Transverse colon (tissue), 4 donors: Measurements from ENCODE around the gene PRKD3. TPM values are rescaled to one million over a fixed set of nuclear protein-coding genes. Genes with fewer than 3 reads are reported as not detected.

ENCODE experiments used
- DNase-seq: peaks from one replicate; pipeline ENCODE4 v3.0.0-alpha.2; 2019
- H3K27ac ChIP-seq, 4 donors: fragments of 200-600 bp; sonication (generic); 2 replicates each; pipeline ENCODE4 v1.5.1; 2016 to 2018; ENCODE audit warnings: inconsistent platforms in 4 of 4
- H3K27me3 ChIP-seq: fragments of 200-600 bp; sonication (generic); 2 replicates; pipeline ENCODE4 v1.5.1; 2017; ENCODE audit warnings: inconsistent platforms
- H3K36me3 ChIP-seq, 4 donors: fragments of 200-600 bp; sonication (generic); 2 replicates each; pipeline ENCODE4 v1.5.1; 2017 to 2019; ENCODE audit warnings: inconsistent platforms in 4 of 4
- H3K4me1 ChIP-seq, 4 donors: fragments of 200-600 bp; sonication (generic); 2 replicates each; pipeline ENCODE4 v1.5.1; 2017 to 2020; ENCODE audit warnings: inconsistent platforms in 4 of 4
- H3K4me3 ChIP-seq, 4 donors: fragments of 200-600 bp; sonication (generic); 1 replicate in 1 of 4; 2 replicates in 3 of 4; pipeline versions ENCODE4 v1.5.1 to v1.6.1; 2017 to 2019; ENCODE audit warnings: inconsistent platforms in 4 of 4
- H3K9me3 ChIP-seq, 2 donors: fragments of 200-600 bp; sonication (generic); 2 replicates each; pipeline ENCODE4 v1.5.1; 2017 to 2019; ENCODE audit warnings: inconsistent platforms in 2 of 2
- CTCF ChIP-seq, 5 experiments: fragments of 200-600 bp in 3 of 5; fragments of 450-650 bp in 2 of 5; sonication (generic) in 3 of 5; IDR thresholded peaks; 1 replicate in 2 of 5; 2 replicates in 3 of 5; pipeline ENCODE4 v1.5.1; 2016 to 2017; ENCODE audit warnings: antibody characterized with exemption in 5 of 5, inconsistent platforms in 3 of 5, mild to moderate bottlenecking in 2 of 5, moderate library complexity in 1 of 5
- EP300 ChIP-seq: sonication (generic); formaldehyde crosslinking; IDR thresholded peaks from one replicate; pipeline ENCODE4 v1.6.1; 2017; ENCODE audit warnings: antibody characterized with exemption, low read depth
- POLR2A ChIP-seq: fragments of 450-650 bp; IDR thresholded peaks from one replicate; pipeline ENCODE4 v1.6.1; 2016; ENCODE audit warnings: antibody characterized with exemption, mild to moderate bottlenecking, moderate library complexity
- POLR2AphosphoS5 ChIP-seq, 3 donors: sonication (generic); formaldehyde crosslinking; IDR thresholded peaks; one replicate each; pipeline ENCODE4 v1.6.1; 2016; ENCODE audit warnings: antibody characterized with exemption in 3 of 3
- WGBS, 2 donors: methylation state at CpG; one replicate each; pipeline ENCODE4 v1.1.5; 2018; ENCODE audit warnings: low coverage in 1 of 2; 5-methylcytosine and 5-hydroxymethylcytosine counted together
- in situ Hi-C, 4 donors: fragments of 200-750 bp; cut with MboI; loops; one replicate each; pipeline versions ENCODE4 v1.15.0 to v1.15.1; 2017; ENCODE audit warnings: low sequenced_read_pairs in 3 of 4, low pct_ligation_motif_present in 1 of 4, low pct_unique_long_range_greater_than_20kb in 1 of 4
- intact Hi-C: fragments of 100-400 bp; cut with DNase I; formaldehyde crosslinking; loops from one replicate; pipeline ENCODE4 v1.15.1; 2023; ENCODE audit warnings: low total_unique reads
- total RNA-seq, 4 donors: library from RNA; depleted of rRNA; stranded (reverse); fragments of >200 nt; gene quantifications; one replicate each; pipeline ENCODE4 v1.1.0, GENCODE V29; 2016

The PRKD3 gene
- total RNA-seq, 4 donors from 2014 or later = 2.6 to 83.8 (median 28.6) TPM

- in situ Hi-C loops = no loop called here
- Histone ChIP-seq H3K36me3 (peaks cover 0 to 4% (median 0%) of the 10 kb centered on the region in 4 donors), H3K27me3 (no peaks in the 10 kb centered on the region), H3K9me3 (no peaks in the 10 kb centered on the region), H3K4me3 (no peak overlapping the region), H3K4me1 (peaks cover 0 to 9% (median 4%) of the 10 kb centered on the region in 4 donors), H3K27ac (no peak overlapping the region)
- intact Hi-C loops = no loop called here
- DNase-seq = no peak
- WGBS, 2 donors = 35 to 69% methylated on average over 1 of the region's 1 CpG
- TF ChIP-seq POLR2AphosphoS5 (IDR thresholded peaks at IDR 0.05) (no peak), EP300 (no peak), CTCF (IDR thresholded peaks at IDR 0.05) (no peak), POLR2A (no peak)
Measured at GRCh38 chr2:37357069-37357468, 32.4 kb upstream of the PRKD3 start.

DNA sequence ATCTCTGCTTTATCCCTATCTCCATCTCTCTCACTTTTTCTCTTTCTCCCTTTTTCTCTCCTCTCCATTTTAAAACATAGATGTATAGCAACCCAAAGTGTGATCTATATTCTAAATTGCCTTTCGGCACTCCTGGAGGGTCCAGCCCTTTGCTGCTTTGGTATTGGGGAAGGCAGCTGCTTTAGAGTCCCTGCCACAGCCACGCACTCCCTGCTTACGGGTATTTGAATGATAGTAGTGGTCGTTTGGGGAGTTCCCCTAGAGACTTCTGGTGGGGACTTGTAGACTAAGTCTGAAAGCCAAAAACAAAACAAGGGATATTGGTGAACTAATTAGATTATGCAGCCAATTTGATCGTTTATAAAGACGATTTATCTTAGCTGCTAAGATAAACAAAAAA is 31.7 kb upstream of the PRKD3 start:
- TF ChIP-seq EP300 (no peak), POLR2AphosphoS5 (IDR thresholded peaks at IDR 0.05) (no peak), POLR2A (no peak), CTCF (IDR thresholded peaks at IDR 0.05) (no peak)
- in situ Hi-C loops (no loop called here), intact Hi-C loops (no loop called here)
- Histone ChIP-seq H3K36me3 (peaks cover 0 to 4% (median 0%) of the 10 kb centered on the region in 4 donors), H3K4me1 (peaks cover 0 to 9% (median 4%) of the 10 kb centered on the region in 4 donors), H3K27ac (no peak overlapping the region), H3K27me3 (no peaks in the 10 kb centered on the region), H3K9me3 (no peaks in the 10 kb centered on the region), H3K4me3 (no peak overlapping the region)
- no peak for DNase-seq
- WGBS, 2 donors = 67 to 69% methylated on average over 6 of the region's 6 CpGs

GRCh38 chr2:37355735-37356134 is 31.1 kb upstream of the PRKD3 start:
- 82 to 88% methylated on average over 4 to 7 of the region's 7 CpGs for WGBS, 2 donors
- Histone ChIP-seq H3K27ac (no peak overlapping the region), H3K4me1 (peaks cover 0 to 15% (median 5%) of the 10 kb centered on the region in 4 donors), H3K36me3 (peaks cover 0 to 4% (median 0%) of the 10 kb centered on the region in 4 donors), H3K9me3 (no peaks in the 10 kb centered on the region), H3K27me3 (no peaks in the 10 kb centered on the region), H3K4me3 (no peak overlapping the region)
- peak; percentile 16 for DNase-seq
- intact Hi-C loops (no loop called here), in situ Hi-C loops (no loop called here)
- no peak for TF ChIP-seq CTCF (IDR thresholded peaks at IDR 0.05)

DNA sequence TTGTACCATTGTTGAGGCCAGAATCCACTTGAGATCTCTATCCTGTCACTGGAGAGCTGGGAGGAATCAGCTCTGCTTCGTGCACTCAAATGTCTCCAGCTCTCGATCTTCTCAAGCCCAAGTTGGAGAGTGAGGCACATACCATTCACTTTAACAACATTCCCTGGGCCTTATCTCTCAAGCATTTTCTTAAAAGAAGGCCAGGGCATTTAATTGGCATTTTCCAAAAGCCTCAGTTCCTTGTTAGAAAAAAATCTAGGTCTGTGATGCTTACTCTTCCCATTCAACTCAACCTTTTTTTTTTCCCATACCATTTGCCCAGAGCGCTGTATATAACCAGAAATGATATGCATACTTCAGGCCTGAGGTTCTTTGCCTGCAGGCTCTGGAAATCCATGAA is 29.9 kb upstream of the PRKD3 start:
- intact Hi-C loops = no loop called here
- no peak overlapping the region for H3K27ac ChIP-seq
- H3K9me3 ChIP-seq = no peaks in the 10 kb centered on the region
- no peaks in the 10 kb centered on the region for H3K27me3 ChIP-seq
- H3K4me1 ChIP-seq = peaks cover 0 to 27% (median 17%) of the 10 kb centered on the region in 4 donors
- DNase-seq = no peak
- peaks cover 0 to 4% (median 0%) of the 10 kb centered on the region in 4 donors for H3K36me3 ChIP-seq
- in situ Hi-C loops = no loop called here
- TF ChIP-seq EP300 = no peak
- TF ChIP-seq POLR2AphosphoS5 (IDR thresholded peaks at IDR 0.05) = no peak
- TF ChIP-seq CTCF (IDR thresholded peaks at IDR 0.05) = no peak
- TF ChIP-seq POLR2A = no peak
- no peak overlapping the region for H3K4me3 ChIP-seq
- WGBS, 2 donors = 93 to 95% methylated on average over 3 of the region's 3 CpGs
